A673 (cell line): Measurements from ENCODE around the gene HNF1B. TPM values are rescaled to one million over a fixed set of nuclear protein-coding genes. Genes with fewer than 3 reads are reported as not detected.
A peak's percentile ranks its signal among the peaks of the same experiment; 100 is the strongest.

Experiments
- BruUV-seq: library from RNA; stranded (reverse); fragments of 400-500 nt; replicated peaks from 2 replicates; lab custom pipeline; 2021; lab: Mats Ljungman, UMichigan
- CTCF ChIA-PET: fragments of 300-600 bp; sonication (Branson Sonifier 250); formaldehyde crosslinking; loops from one replicate; lab custom pipeline; 2022; ENCODE audit warnings: antibody characterized with exemption; lab: Charles Lee
- POLR2A ChIA-PET: fragments of 300-600 bp; sonication (Branson Sonifier 250); formaldehyde crosslinking; loops from one replicate; lab custom pipeline; 2022; ENCODE audit warnings: antibody characterized with exemption; ENCODE audit not compliant: low non-redundant PET; lab: Charles Lee
- DNase-seq: peaks from one replicate; pipeline ENCODE4 v3.0.0-alpha.2; 2015; ENCODE audit warnings: low spot score
- H3K27ac ChIP-seq: fragments of 200-600 bp; sonication (generic); 2 replicates; pipeline ENCODE4 v1.5.1; 2016; ENCODE audit warnings: mixed run types, low read depth, mild to moderate bottlenecking, mixed read lengths, antibody characterized with exemption, low read length; ENCODE audit not compliant: poor library complexity, severe bottlenecking
- H3K27me3 ChIP-seq: fragments of 200-600 bp; sonication (generic); replicated peaks from 2 replicates; pipeline ENCODE4 v1.6.1; 2017; ENCODE audit warnings: mixed run types, low read depth, mild to moderate bottlenecking, mixed read lengths, antibody characterized with exemption, low read length; ENCODE audit not compliant: insufficient read depth, poor library complexity
- H3K36me3 ChIP-seq: fragments of 200-600 bp; sonication (generic); 2 replicates; pipeline ENCODE4 v1.6.1; 2016; ENCODE audit warnings: mixed run types, mild to moderate bottlenecking, mixed read lengths, antibody characterized with exemption, low read length; ENCODE audit not compliant: insufficient read depth, poor library complexity, severe bottlenecking
- H3K4me1 ChIP-seq: fragments of 200-600 bp; sonication (generic); 2 replicates; pipeline ENCODE4 v1.6.1; 2017; ENCODE audit warnings: mixed run types, mild to moderate bottlenecking, mixed read lengths, antibody characterized with exemption, low read length; ENCODE audit not compliant: insufficient read depth, poor library complexity, severe bottlenecking
- H3K4me3 ChIP-seq: fragments of 200-600 bp; sonication (generic); 2 replicates; pipeline ENCODE4 v1.5.1; 2016; ENCODE audit warnings: low read depth, mixed run types, mild to moderate bottlenecking, mixed read lengths, low read length; ENCODE audit not compliant: poor library complexity, severe bottlenecking
- H3K9me3 ChIP-seq: fragments of 200-600 bp; sonication (generic); 2 replicates; pipeline ENCODE4 v1.6.1; 2016; ENCODE audit warnings: mixed run types, low read depth, mild to moderate bottlenecking, mixed read lengths, antibody characterized with exemption, low read length; ENCODE audit not compliant: poor library complexity, severe bottlenecking
- EZH2 ChIP-seq: fragments of 200-600 bp; sonication (generic); IDR thresholded peaks from 2 replicates; pipeline ENCODE4 v1.6.1; 2017; ENCODE audit warnings: borderline replicate concordance, low read depth, mild to moderate bottlenecking, mixed read lengths, antibody characterized with exemption, low read length; ENCODE audit not compliant: poor library complexity, severe bottlenecking
- intact Hi-C: fragments of 100-400 bp; cut with micrococcal nuclease; formaldehyde crosslinking; loops from one replicate; pipeline ENCODE4 v1.10.0; 2022; ENCODE audit not compliant: unreplicated experiment
- total RNA-seq: library from RNA; stranded (reverse); gene quantifications from 2 replicates; pipeline ENCODE4 v1.2.3, GENCODE V29; 2021
- TF ChIP-seq, protein P1 (sequence below): fragments of 300-800, 200-600 bp; sonication (generic); conservative IDR thresholded peaks from 2 replicates; pipeline ENCODE4 v1.5.1; 2017; ENCODE audit warnings: low read depth, mild to moderate bottlenecking, antibody characterized with exemption, low read length, moderate library complexity, mixed read lengths

HNF1B gene
- total RNA-seq, 1 experiment from 2014 or later: not detected

DNA sequence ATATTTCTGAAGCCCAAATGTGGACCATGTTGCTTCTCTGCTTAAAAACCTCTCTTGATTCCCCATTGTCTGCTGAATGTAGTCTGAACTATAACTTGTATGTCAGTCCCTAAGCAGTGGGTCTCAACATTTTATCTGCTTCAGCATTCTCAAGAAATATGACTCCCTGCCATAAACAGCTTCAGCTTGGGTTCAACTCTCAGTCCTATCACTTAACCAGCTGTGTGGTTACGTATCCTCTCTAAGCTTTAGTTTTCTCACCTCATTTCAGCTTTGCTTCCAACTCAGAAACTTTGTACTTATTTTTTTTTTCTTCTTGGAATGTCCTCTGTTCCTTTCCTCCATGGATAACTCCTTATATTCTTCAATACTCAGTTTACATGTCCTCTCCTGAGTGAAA, 97.0 kb downstream of the HNF1B start:
- Histone ChIP-seq H3K9me3 (no peaks in the 10 kb centered on the region), H3K4me3 (no peak overlapping the region), H3K36me3 (no peaks in the 10 kb centered on the region), H3K27ac (no peak overlapping the region), H3K4me1 (no peaks in the 10 kb centered on the region), H3K27me3 (peaks cover 34% of the 10 kb centered on the region)
- TF ChIP-seq EZH2: no peak
- TF ChIP-seq, protein P1, sequence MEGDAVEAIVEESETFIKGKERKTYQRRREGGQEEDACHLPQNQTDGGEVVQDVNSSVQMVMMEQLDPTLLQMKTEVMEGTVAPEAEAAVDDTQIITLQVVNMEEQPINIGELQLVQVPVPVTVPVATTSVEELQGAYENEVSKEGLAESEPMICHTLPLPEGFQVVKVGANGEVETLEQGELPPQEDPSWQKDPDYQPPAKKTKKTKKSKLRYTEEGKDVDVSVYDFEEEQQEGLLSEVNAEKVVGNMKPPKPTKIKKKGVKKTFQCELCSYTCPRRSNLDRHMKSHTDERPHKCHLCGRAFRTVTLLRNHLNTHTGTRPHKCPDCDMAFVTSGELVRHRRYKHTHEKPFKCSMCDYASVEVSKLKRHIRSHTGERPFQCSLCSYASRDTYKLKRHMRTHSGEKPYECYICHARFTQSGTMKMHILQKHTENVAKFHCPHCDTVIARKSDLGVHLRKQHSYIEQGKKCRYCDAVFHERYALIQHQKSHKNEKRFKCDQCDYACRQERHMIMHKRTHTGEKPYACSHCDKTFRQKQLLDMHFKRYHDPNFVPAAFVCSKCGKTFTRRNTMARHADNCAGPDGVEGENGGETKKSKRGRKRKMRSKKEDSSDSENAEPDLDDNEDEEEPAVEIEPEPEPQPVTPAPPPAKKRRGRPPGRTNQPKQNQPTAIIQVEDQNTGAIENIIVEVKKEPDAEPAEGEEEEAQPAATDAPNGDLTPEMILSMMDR: no peak
- intact Hi-C loops: no loop called here
- ChIA-PET CTCF (no interaction called here), POLR2A (interaction anchor here (0.6 kb wide), 1 partner anchor 8 kb away, joined by 3 read pairs; no protein-coding TSS in a partner anchor)
- no peak for DNase-seq
- BruUV-seq: no TSS peak

DNA sequence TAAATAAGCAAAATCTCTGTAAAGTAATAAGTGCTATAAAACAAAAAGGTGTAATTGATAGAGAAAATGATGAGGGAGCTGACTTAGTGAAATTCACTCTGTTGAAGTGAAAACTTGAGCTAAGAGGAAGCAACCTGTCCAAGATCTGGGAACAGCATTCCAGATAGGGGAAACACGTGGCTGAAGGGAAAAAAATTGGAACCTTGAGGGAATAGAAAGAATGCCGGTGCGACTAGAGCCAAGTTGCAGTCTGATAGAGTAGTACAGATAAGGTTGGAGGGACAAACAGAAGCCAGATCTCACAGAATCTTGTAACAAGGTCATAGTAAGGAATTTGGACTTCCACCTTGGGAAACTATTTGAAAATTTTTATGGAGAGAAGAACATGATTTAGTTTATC, 101.0 kb downstream of the HNF1B start:
- Histone ChIP-seq H3K9me3 (no peaks in the 10 kb centered on the region), H3K27ac (no peak overlapping the region), H3K4me3 (peak overlapping the region; percentile 79), H3K4me1 (no peaks in the 10 kb centered on the region), H3K27me3 (peaks cover 24% of the 10 kb centered on the region), H3K36me3 (peaks cover 6% of the 10 kb centered on the region)
- no peak for DNase-seq
- ChIA-PET POLR2A (no interaction called here), CTCF (no interaction called here)
- TF ChIP-seq EZH2: no peak
- TF ChIP-seq, protein P1: no peak
- intact Hi-C loops: no loop called here
- no TSS peak for BruUV-seq

DNA sequence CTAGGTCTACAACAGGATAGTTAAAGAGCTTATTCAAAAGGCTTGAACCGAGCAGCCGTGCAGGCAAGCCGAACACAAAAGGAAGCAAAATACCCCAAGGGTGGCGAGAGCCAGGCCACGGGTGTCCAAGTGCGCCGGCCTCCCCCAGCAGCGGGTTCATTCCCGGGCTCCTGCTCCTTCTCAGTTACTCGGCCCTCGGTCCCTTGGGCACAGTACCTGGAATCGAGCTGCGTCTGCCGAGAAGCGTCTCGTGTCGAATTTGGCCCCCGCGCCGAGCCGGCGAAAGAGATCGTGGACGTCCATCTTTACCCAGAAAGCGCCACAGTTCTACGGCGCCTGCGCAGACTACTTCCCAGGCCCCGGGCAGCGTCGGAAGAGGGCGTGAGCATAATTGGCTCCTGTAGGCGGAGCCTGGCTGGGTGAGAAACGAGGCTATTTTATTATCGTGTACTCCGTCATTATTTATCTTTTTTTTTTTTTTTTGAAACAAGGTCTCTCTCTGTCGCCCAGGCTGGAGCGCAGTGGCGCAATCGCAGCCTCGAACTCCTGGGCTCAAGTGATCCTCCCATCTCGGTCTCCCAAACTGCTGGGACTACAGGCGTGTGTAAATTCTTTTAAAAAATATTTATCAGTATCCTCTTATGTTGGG, 101.6 kb downstream of the HNF1B start, which contains the start of gene DDX52:
Gene DDX52 (minus strand): TSS at position 329 of the 649 bp plus-strand sequence. CDS start 26 bp downstream, at position 303.
- Histone ChIP-seq H3K4me1 (no peaks in the 10 kb centered on the region), H3K27ac (peak within 1 kb of the TSS; percentile 77), H3K9me3 (no peaks in the 10 kb centered on the region), H3K36me3 (peaks cover 7% of the 10 kb centered on the region), H3K4me3 (peak within 1 kb of the TSS; percentile 79), H3K27me3 (peaks cover 18% of the 10 kb centered on the region)
- no peak for TF ChIP-seq EZH2
- TF ChIP-seq, protein P1: no peak
- POLR2A ChIA-PET: no interaction called here
- BruUV-seq: no TSS peak
- CTCF ChIA-PET: no interaction called here
- peak; percentile 89 for DNase-seq
- intact Hi-C loops: no loop called here
